Bone marrow (tissue), 2 donors: ENCODE measurements around the gene NKTR.

Experiments
- DNase-seq, 2 donors: peaks; one replicate each; lab custom pipeline; 2025; lab: John Stamatoyannopoulos, UW

NKTR gene

GRCh38 chr3:42649783-42650182 is 49.3 kb downstream of the NKTR start:
- no peak for DNase-seq

DNA sequence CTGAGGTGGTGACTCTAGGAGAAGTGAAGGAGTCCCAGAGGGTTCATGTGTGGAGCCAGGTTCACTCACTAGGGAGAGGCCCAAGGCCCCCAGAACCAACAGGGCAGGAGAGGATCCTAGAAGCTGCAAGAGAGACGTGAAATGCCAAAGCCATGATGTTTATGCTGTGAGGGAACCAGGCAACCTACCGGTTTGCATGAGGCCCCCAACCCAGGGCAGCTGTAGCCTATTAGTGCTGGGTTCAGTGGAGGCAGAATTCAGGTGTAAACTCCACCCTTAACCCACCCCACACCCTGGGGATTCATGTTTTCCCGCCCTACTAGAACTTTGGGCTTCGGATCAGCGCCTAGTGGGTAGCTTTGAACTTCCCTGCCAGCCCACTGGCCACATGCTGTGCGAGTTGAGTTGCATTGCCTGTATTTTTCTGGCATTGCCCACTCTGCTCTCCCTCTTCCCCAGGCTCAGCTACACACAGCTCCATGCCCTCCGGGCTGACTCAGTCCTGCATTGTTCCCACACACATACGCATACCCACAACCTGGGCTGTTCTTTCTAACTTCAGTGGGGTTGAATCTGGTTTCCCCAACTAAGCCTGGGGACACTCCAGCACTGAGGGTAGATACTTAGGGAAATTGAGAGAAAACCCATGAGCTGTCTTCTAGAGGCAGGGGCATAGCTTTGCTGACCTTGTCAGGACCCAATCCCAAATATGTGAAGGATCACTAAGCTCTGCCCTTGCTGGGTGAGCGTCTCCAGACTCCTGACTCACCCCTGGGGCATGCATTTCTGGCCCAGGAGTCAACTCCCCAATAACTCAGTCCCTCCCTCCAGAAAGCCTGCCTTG is 51.0 kb downstream of the NKTR start:
- DNase-seq: no peak

DNA sequence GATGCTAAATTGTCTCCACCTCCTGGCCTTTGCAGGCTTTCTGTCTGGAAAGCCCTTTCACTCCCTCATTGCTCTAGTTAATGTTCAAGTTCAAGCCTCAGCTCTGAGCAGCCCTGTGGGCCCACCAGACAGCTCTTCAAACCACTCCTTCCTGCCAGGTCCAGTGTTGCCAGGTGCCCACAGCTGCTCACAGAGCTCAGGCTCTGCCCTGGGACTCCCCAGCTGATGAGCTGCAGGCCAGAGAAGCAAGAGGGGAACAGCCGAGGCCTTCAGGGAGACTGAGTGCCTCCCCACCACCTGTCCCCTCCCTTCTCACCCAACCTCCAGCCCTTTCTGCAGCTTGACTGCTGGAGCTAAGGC is 51.7 kb downstream of the NKTR start:
- DNase-seq: no peak

DNA sequence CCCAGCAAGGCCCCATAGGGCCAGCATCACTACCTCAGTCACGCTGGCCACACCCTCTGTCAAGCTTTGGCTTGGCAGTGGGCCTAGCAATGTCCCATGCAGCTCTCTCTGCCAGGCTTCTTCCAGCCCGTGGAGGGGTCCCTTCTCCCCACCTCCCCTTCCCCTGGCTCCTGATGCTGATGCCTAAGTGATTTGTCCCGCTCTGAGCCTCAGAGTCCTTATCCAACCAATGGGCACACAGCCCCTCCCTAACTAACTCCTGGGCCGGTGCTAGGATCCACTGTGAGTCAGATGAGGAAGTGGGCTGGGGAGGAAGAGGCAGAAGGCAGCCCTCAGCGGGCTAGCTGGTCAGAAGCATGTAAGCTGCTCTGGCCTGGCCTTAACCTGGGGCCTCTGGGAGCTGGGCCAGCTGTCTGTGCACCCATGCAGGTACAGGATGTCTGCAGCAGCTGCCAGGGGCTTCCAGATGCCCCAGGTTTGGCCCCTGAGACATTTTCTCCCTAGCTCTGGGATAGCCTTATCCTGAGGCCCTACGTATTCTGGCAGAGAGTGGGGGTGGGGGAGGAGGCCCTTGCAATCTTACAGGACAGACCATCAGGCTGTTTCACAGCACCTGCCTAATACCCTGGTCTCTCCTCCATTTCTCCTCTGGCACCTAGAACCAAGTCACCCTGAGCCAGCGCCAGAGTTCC is 52.3 kb downstream of the NKTR start:
- peak; percentile 45 to 51 for DNase-seq

- DNase-seq: no peak
Measured at GRCh38 chr3:42653303-42653559, 52.7 kb downstream of the NKTR start.

- no peak for DNase-seq
Measured at GRCh38 chr3:42653560-42654330, 53.3 kb downstream of the NKTR start, which contains the start of gene ZBTB47. Gene ZBTB47, plus strand, starts transcription at chr3:42653697. Its CDS starts 4,659 bp downstream, at chr3:42658356.

DNA sequence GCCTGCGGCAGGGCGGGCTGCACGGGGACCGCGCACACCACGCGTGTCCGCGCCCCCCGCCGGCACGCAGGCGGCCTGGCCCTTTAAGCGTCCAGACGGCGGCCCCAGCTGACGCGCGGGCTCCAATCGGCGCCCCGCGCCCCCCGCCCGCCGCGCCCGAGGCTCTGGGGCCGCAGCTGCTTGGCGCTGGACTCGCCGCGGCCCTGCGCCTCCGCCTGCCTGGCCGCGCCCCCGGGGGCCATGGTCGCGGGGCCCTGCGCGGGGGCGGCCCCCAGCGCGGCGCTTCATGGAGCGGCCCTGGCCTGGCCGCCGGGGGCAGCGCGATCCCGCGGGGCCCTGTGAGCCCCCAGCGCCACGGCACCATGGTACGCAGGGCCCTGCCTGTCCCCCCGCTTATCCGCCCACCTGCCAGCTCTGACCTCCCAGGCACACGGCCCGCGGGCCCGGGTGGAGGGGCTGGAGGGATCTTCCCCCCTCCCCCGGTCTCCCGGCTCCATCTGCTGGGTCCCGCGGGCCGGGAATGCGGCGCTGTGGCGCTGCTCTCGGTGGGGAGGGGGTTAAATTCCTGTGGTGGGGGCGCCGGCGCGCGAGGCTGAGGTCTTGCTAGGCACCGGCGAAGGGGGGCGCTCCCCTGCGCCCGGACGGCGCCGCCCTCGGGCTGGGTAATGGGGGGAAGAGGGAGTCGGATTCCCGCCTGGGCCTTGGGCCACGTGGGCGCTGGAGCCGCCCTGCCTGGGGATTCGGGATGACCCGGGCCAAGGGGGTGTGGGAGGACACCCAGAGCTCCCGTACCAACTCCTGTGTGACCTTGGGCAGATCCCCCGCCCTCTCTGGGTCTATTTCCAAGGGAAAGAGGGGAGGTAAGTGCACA is 54.1 kb downstream of the NKTR start:
- no peak for DNase-seq

GRCh38 chr3:42655331-42655888 is 54.9 kb downstream of the NKTR start:
- no peak for DNase-seq

GRCh38 chr3:42655980-42656679 is 55.6 kb downstream of the NKTR start:
- no peak for DNase-seq

DNA sequence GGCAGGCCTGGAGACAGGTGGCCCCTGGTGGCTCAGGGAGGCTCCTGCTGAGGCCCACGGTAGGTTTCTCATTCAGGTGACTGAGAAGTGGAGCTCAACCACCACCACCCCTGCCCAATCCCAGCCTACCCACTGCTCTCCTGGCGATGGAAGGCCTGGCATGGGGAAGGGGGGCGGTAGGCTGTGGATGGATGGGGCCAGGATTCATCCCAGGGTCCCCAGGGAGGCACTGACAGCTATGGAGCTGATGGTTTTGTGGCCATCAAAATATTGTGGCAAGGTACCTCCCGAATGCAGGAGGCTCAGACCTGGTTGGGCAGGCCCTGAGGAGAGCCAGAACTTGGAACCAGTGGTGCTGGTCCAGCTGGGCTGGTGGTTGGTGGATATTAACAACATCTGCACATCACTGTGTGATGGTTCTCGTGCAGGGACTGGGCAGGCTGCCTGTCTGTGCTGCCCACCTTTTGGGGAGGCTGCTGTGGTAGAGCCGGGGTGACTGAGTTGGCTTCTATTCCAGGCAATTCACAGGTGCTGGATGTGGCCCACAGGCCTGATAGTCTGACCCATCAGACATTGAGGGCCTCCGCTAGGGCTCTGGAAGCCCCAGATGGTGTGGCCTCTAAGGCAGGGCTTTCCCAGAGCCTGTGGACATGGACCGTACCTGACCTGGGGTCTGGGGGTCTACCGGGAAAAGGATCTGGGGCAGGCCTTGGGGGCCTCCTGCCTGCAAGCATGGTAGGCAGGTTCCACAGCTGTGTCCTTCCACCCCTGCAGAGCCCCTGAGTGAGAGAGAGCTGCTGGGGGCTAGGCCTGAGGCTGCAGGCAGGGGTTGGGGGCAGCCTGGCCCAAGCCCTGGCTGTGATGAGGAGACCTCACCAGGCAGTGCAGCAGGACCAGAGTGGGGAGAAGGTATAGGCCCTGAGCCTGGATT is 56.5 kb downstream of the NKTR start:
- DNase-seq: no peak

- DNase-seq: no peak
Measured at GRCh38 chr3:42657675-42658074, 57.2 kb downstream of the NKTR start.

DNA sequence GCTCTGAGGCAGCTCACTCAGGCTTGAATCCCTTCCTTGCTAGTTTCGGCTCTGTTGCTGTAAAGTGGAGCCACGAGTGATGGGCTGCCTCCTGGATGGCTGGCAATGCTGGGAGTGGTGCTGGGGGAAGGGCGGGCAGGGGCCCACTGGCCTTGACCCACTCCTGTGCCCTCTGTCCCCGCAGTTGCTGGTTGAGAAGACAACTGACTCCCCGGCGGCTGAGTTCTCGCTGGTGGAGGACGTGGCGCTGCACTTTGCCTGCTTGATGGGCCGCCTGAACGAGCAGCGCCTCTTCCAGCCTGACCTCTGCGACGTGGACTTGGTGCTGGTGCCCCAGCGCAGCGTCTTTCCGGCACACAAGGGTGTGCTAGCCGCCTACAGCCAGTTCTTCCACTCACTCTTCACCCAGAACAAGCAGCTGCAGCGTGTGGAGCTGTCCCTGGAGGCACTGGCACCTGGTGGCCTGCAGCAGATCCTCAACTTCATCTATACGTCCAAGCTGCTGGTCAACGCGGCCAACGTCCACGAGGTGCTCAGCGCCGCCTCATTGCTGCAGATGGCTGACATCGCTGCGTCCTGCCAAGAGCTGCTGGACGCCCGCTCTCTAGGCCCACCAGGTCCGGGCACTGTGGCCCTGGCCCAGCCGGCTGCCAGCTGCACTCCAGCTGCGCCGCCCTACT is 57.7 kb downstream of the NKTR start:
- DNase-seq: no peak

DNA sequence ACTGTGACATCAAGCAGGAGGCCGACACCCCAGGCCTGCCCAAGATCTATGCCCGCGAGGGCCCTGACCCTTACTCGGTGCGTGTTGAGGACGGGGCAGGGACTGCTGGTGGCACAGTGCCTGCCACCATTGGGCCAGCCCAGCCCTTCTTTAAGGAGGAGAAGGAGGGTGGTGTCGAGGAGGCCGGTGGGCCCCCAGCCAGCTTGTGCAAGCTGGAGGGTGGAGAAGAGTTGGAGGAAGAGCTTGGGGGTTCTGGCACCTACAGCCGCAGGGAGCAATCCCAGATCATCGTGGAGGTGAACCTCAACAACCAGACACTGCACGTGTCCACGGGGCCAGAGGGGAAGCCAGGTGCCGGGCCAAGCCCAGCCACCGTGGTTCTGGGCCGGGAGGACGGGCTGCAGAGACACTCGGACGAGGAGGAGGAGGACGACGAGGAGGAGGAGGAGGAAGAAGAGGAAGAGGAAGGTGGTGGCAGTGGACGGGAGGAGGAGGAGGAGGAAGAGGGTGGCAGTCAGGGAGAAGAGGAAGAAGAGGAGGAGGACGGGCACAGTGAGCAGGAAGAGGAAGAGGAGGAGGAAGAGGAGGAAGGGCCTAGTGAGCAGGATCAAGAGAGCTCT is 58.4 kb downstream of the NKTR start:
- no peak for DNase-seq

- no peak for DNase-seq
Measured at GRCh38 chr3:42659451-42660130, 59.1 kb downstream of the NKTR start.

DNA sequence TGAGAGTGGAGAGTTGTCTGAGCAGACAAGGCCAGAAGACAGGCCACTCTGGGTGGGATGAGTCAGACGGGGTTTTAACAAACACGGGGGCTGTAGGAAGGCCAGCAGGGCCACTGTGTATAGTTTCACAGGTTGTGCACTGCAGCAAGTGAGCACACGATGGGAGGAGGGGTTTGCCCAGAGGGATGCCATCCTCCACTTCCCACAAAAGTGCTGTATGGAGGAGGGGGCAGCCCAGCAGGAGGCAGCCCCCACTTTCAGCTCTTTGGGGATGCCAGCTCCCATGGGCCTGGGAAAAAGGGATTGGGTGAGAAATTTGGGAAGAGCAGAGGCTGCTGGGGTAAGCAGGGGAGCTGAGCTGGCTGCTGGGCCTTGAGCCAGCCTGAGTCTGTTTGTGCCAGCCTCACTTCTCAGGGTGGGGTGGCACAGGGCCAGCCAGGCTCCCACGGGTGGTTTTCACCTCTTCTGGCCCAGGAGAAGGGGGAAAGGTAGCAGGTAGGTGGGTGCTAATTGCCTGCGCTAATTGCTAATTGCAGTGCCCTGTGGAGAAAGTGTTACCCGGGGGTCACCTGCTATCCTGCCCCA is 59.7 kb downstream of the NKTR start:
- no peak for DNase-seq

- DNase-seq: no peak
Measured at GRCh38 chr3:42660898-42661297, 60.4 kb downstream of the NKTR start.

GRCh38 chr3:42661593-42662022 is 61.1 kb downstream of the NKTR start:
- no peak for DNase-seq
